NCI-H69 (cell line): ENCODE measurements around the gene FCRL6.

Source experiments
- DNase-seq: peaks from one replicate; lab custom pipeline; 2025; lab: John Stamatoyannopoulos, UW

FCRL6 gene

DNA sequence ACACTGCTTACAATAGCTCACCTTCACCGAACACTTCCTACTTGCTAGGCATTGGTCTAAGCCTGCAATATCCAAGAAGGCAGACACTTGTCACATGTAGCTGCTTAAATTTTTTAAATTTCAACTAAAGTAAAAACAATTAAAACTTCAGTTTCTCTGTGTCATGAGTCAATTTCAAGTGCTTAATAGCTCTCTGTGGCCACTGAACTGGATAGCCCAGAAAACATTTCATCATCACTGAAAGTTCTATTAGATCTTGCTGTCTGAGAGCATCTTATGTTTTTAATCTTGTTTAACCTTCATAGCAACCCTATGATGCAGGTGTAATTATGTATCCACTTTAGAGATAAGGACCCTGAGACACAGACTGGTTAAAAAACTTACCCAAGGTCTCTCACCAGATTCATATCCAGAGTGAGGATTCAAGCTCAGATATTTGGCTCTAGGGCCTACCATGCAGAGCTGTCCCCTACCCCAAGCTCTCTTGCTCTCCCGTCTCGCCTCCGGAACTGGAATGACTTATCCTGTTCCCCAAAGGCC, 2.6 kb upstream of the FCRL6 start:
- DNase-seq: no peak

DNA sequence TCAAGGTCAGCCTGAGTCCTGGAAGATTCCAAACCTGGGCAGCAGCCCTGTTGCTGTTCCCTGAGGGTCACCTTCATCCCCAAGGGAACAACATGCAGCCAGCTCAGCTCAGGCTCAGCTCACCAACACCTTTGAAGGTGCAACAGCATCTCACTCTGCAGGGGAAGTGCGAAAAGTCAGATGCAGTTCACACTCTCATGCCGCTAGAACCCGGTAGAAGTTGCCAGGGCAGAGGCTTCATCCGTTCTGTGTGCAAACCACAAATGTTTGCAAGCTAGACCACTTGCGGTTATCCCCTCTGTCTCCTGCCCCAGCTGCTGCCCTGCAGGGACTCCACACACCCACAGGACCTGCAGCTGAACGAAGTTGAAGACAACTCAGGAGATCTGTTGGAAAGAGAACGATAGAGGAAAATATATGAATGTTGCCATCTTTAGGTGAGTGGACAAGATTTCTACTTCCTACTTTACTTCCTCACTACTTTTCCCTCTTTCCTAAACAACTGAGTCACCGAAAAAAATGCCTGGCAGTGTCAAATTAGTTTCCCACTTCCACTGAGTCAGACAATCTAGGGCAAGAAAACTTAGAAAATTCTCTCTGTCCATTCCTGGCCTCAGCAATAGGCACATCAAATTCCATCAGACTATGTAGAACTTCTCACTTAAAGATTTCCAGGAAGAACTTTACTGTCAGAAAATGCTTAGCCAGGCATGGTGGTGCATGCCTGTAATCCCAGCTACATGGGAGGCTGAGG, 1.8 kb upstream of the FCRL6 start:
- no peak for DNase-seq

DNA sequence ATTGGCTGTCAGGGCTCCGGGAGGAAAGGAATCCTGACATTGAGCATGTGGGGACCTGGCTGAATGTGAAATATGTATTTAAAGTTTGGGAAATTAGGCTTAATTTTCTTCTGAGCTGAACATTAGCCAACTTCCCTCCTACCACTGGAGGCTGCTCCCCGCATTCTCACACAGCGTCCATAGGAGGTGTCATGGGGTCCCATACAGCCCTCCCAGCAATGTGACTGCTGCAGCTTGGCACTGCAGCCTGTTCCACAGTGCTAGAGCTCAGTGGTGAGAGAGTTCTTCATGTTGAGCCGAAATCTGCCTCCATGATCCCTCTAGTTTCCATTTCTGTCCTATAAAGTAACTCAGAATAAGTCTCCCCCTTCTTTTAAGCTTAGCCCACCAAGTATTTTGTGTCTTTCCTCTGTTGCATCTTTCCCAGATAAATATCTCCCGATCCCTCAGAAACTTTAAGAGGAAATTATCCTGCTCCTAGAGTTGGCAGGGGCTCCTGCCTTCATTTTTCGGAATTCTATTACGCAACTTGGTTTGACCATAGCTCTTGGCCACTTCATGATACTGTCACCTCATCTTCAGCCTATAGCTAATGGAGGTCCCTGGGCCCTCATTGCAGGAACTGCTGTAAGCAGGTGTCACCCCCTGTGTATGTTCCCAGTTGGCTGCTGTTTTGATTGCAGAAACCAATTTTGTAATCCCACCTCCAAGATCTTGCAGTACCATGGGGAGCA, 2.0 kb downstream of the FCRL6 start:
- DNase-seq: no peak

DNA sequence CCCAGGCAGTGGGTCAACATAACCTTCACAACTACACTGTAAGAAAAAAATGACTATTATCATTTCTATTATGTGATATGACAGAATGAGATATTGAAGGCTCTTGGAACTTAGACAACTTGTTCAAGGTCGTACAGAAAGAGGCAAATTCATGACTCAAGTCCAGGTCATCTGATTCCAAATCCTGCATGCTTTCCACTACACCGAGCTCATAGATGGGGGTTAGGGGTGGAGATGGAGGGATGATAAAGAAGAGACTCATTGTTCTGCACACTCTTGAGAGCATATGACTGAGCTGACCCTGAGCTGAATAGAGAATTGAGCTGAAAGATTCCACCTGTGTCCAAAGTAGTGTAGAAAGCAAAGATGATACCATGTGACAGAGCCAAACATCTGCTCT, 2.8 kb downstream of the FCRL6 start:
- DNase-seq: no peak

DNA sequence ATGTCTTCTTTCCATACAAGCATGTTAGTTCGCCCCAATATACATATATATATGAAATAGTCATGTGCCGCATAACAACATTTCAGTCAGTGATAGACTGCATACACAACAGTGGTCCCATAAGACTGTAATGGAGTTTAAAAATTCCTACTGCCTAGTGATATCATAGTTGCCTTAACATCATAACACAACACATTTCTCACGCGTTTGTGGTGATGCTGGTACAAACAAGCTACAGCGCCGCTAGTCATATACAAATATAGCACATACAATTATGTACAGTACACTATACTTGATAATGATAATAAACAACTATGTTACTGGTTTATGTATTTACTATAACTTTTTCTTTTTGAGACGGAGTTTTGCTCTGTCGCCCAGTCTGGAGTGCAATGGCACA, 13.8 kb downstream of the FCRL6 start:
- no peak for DNase-seq

DNA sequence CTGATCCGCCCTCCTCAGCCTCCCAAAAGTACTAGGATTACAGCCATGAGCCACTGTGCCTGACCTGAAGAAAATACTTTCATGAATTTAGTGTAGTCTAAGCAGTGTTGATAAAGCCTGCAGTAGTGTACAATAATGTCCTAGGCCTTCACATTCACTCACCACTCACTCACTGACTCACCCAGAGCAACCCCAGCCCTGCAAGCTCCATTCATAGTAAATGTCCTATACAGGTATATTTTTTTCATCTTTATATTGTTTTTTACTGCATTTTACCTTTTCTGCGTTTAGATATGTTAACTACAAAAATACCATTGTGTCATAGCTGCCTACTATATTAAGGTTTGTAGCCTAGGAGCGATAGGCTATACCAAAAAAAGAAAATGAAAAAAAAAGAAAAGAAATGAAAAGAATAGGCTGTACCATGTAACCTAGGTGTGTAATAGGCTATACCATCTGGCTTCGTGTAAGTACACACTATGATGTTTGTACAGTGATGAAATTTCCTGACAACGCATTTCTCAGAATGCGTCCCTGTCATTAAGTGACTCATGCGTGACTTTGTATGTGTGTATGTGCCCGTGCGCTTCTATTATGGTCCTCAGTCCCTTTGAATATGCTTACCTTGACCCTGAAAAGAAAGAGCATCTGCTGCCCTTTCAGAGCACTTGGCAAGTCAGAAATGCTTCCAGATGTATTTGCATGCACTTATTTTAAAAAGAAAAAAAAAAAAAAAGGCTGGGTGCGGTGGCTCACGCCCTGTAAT, 15.3 kb downstream of the FCRL6 start:
- peak; percentile 100 for DNase-seq

DNA sequence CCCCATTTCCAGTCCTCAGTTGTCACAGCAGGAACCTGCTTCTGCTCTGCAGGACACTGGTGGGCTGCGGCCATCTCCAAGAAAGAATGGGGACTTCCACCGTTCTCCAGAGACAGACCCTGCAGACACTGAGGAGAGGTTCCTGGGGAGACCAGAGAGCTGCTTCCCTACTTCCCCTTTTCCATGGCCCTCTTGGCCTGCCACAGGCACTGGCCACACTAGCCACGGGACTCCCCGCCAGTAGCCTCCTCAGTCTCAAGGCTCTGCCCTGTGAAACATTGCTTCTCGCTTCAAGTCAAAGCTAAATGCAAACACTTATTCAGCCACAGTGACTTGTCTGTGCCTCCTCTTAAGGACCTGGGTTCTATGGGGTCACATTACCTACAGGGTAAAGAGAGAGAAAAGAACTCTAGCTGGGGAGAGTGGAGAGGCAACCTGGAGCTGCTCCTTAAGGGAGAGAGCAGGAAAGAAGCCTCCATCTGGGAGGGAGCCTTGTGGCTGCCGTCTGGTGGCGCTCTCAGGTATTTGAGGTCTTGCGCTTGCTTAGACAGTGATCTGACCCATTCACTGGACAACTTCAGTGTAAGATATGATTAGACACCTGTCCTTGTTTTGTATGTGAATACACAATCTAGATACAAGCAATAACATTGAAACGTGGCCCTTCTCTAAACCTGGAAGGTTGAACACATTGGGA, 19.2 kb downstream of the FCRL6 start:
- peak; percentile 68 for DNase-seq

DNA sequence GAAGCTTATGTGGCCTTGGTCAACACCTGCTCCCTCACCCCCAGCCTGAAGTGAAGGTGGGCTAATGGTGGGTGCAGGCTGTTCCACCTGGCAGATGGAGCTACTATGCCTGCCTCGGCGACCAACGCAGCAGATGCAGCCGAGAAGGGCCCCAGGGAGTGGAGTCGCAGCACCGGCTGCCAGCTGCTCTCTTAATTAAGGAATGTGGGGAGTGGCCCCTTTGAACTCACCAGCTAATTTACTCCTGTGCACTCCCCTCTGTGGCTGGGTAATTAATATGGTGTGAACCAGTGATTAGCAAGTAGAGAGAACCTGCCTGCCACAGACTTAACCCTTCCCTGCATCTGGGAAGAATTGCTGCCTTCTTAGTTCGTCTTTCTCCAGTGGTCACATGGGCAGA, 21.2 kb downstream of the FCRL6 start:
- DNase-seq: peak; percentile 99

DNA sequence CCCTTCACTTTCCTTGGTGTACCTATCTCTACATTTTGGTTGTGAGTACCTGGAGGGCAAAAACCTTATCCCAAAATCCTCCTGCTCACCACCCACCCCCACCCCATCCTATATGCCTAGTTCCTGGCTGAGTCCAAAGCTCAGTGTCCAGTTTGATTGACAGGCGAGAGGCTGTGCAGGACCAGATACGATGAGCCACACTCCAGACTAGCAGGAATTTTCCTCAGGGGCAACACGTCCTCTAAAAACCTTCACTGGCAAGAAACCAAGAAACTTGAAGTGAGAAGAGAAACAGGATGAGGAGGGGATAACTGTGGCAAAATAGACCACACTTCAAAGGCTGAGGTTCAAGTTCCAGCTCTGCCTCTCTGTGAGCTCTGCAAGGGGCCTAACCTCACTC, 23.4 kb downstream of the FCRL6 start:
- no peak for DNase-seq

DNA sequence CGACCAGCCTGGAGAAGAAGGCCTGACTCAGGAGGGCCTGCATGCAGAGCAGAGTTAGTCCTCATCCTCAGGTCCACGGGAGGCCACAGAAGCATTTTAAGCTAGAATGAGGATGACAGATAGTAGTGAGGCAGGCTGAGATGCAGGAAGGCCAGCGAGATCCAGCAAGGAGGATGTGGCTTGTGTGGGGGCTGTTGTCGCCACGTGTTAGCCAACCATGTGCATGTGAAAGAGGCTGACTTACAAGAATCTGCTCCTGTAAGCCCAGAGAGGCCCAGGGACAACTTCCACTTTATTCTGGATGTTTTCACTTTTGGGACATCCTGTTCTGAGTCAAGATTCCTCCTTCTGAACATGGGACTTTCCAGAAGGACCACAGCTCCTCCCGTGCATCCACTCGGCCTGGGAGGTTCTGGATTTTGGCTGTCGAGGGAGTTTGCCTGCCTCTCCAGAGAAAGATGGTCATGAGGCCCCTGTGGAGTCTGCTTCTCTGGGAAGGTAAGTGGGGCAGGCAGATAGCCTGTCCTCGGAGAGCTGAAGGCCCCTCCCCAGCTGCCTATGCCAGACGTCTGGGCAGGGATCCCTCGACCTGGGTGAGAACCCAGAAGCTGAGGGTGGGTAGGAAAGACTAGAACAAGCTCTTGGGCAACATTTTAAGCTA, 24.4 kb downstream of the FCRL6 start, which contains the start of gene SLAMF8:
SLAMF8 (plus strand) TSS at position 433 of the 661 bp plus-strand sequence; CDS start at position 459, 26 bp downstream.
- DNase-seq: no peak

DNA sequence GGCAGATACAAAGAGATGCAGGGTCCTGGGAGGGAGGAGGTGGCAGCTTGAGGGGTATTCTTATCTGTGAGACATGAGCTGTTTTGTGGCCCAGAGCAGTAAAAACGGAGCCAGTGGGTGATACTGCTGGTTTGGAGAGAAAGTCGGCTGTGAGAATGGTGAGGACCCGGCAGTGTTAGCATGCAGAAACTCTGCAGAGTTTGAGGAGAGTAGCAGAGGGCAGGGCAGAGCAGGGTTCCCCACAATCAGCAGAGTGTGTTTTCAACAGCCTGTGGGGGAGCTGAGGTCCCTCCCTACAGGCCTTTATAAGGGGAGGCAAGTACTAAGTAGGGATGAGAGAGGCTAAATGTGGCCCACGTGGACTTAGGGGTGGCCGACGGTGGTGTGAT, 24.9 kb downstream of the FCRL6 start:
- no peak for DNase-seq

DNA sequence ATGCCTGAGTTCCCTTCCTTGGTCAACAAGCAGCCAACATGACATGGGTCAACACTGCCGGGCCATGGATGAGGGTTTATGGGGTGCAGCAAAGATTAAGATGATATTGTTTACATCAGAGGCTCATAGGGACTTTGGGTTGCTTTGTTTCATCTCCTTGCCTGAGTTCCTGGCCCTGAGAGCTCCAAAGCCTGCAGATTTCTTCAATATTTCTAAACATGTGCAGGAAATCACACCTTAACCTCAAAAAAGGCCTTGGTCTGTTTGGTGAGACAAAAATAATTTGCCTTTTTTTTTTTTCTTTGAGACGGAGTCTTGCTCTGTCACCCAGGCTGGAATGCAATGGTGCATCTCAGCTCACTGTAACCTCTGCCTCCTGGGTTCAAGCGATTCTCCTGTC, 25.4 kb downstream of the FCRL6 start:
- no peak for DNase-seq

DNA sequence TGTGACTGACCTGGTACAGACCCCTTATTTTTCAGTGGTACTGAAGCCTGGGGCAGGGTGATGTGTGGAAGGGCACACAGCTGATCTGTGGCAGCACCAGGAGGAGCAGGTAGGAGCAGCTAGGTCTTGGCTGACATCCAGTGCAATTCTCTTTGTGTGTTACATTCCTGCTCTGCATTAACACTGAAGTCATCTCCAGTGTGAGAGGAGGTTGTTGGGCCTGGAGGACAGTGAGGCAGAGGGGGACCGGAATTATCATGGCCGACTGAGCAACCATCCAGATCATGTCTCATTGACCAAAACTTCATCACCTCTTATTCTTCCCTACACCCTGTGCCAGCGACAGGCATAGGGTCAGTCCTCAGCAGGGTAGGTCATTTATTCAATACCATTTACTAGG, 26.0 kb downstream of the FCRL6 start:
- DNase-seq: peak; percentile 73

DNA sequence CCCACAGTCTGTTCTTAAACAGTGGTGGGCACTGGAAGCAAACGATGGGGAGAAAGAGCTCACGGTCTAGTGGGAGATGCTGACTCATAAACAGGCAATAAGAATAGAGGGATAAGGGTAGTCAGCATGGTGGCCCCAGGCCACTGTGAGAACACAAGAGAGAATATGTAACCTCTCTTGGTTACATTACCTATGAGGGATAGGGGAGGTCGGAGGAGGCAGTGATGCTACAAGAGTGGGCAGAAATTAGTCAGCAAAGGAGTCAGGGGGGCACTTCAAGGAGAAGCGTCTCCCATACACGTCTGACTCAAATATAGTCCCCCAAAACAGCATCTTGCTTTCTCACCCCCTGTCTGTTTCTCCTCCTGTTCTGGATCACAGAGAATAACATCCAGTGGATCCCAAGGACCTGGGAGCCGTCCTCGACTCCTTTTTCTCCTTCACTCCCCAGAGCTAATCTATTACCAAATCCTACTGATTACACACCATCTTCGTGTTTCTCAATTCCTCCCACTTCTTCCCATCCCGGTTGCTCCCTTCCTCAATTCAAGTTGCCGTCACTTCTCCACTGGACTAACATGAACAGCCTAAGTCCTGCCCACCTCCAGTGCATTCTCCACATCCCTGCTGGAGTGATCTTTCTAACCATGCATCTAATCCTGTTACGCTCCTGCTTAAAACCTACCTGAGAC, 26.6 kb downstream of the FCRL6 start:
- peak; percentile 45 for DNase-seq

DNA sequence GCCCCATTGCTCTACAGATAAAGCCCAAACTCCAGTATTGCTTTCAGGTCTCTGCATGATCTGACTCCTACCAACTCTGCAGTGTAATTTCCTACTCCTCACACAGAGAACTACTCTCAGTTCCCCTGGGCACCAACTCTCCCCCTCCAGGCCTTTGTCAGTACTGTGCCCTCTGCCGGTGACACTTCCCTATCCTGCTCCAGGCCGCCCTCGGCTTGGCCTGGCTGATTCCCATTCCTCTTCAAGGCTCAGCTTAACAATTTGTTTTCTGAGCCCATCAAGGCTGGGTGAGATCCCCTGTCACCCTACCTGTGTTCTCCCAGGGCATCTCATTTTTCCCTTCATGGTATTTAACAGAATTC, 27.1 kb downstream of the FCRL6 start:
- DNase-seq: peak; percentile 74

DNA sequence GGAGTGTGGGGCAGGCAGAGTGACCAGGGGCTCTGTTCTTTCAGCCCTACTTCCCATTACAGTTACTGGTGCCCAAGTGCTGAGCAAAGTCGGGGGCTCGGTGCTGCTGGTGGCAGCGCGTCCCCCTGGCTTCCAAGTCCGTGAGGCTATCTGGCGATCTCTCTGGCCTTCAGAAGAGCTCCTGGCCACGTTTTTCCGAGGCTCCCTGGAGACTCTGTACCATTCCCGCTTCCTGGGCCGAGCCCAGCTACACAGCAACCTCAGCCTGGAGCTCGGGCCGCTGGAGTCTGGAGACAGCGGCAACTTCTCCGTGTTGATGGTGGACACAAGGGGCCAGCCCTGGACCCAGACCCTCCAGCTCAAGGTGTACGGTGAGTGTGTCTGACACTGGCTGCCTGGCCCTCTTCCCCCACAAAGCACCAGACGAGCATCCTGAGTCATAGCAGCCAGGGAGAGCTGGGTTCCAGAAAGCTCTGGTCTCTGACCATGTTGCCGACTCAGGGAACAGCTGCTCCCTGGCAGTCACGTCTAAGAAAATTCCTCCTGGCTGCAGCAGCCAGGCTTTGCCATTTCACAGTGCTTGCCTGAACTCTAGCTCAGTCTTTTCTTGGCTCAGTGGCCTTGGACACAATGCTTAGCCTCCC, 27.8 kb downstream of the FCRL6 start:
- DNase-seq: peak; percentile 19

DNA sequence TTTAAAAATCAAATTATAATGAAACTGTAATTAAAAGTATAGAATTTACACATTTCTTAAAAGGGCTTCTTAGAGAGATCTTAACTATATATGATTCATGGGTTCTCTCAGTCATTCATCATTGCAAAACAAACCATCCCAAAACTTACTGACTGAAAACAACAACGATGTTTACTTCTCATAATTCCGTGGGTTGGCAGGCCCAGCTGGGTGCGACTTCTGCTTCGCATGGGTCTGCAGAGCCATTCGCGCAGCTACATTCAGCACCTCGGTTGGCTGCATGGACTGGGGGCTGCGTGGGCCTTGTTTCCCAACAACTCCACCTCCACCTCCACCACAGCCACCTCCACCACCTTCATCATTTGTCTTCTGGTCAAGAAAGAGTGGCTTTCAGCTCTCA, 28.6 kb downstream of the FCRL6 start:
- DNase-seq: no peak

DNA sequence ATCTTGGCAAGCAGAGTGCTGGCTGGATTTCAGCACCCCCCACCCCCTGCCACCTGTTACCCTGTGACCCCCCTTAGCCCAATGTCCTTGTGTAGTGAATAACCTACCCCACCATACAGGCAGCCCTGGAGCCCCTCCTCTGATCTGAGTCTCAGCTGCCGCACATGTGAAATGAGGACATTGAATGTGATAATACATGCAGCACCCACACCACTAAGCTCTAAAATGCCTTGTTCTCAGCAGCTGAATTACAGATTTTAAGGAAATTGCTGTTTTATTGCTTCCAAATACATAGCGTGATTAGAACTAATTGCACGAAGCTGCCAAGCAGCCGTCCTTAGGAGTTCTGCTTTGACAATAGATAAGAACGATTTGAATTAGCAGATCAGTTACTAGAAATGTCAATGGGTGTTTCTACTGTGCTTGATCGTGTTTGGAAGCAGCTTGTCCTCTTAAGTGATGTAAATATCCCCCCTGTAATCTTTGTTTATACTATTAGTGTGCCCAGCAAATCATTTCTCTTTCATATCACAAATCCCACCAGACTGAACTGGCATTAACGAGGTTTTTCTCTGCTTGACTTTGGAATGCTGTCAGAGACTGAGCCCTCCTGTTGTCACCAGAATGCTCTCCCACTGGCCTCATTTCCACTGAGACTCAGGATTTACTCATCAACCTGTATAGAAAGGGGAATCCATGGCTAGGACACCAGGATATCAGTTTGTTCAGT, 29.4 kb downstream of the FCRL6 start:
- DNase-seq: peak; percentile 86

DNA sequence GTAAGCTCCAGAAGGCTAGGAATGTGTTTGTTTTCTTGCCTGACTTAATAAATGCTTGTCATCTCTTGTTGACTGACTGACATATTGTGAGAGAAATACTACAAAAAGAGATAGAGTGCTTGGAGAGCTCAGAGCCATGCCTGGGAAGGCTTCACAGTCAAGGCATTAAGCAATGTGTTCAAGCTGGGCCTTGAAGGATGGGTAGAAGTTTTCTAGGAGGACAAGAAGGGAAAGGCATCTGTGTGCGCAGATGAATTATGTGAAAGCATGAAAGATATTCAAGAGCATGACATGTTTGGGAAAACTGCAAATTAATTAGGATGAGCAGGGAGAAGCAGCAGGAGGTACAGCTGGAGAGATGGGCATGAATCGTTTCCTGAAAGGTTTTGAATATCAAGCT, 30.1 kb downstream of the FCRL6 start:
- DNase-seq: no peak

DNA sequence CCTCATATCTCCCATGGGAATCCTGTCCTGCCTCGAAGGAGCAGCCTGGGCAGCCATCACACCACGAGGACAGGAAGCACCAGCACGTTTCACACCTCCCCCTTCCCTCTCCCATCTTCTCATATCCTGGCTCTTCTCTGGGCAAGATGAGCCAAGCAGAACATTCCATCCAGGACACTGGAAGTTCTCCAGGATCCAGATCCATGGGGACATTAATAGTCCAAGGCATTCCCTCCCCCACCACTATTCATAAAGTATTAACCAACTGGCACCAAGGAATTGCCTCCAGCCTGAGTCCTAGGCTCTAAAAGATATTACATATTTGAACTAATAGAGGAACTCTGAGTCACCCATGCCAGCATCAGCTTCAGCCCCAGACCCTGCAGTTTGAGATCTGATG, 33.2 kb downstream of the FCRL6 start:
- DNase-seq: no peak
